Inflammatory macrophage treated with lipopolysaccharide for 4 hours (primary cell): ENCODE data around the gene NOB1.
"Not testable (repeated sequence)": the region's sequence is repeated elsewhere in the genome, so short reads cannot be mapped to it uniquely, and the experiment has no call there.

ENCODE experiments used
- DNase-seq: peaks from one replicate; pipeline ENCODE4 v3.0.0-alpha.2; 2020

NOB1 gene

GRCh38 chr16:69757375-69757774 lies 2.6 kb upstream of the NOB1 start:
- not testable (repeated sequence) for DNase-seq

GRCh38 chr16:69756705-69757104 lies 2.0 kb upstream of the NOB1 start:
- DNase-seq = no peak

GRCh38 chr16:69754143-69754468 lies 620 bp downstream of the NOB1 start:
- no peak for DNase-seq

GRCh38 chr16:69748694-69749345 lies 5.9 kb downstream of the NOB1 start:
- DNase-seq = no peak

GRCh38 chr16:69747115-69747514 lies 7.6 kb downstream of the NOB1 start:
- no peak for DNase-seq

- DNase-seq = no peak
Measured at GRCh38 chr16:69745959-69746358, 8.8 kb downstream of the NOB1 start.

GRCh38 chr16:69745232-69745612 lies 9.5 kb downstream of the NOB1 start:
- no peak for DNase-seq

GRCh38 chr16:69744363-69745231 lies 10.1 kb downstream of the NOB1 start:
- no peak for DNase-seq

- no peak for DNase-seq
Measured at GRCh38 chr16:69741951-69742904, 12.5 kb downstream of the NOB1 start.

GRCh38 chr16:69741519-69741918 lies 13.2 kb downstream of the NOB1 start:
- peak; percentile 39 for DNase-seq

- DNase-seq = no peak
Measured at GRCh38 chr16:69732101-69732500, 22.6 kb downstream of the NOB1 start.

GRCh38 chr16:69731280-69731679 lies 23.4 kb downstream of the NOB1 start:
- not testable (repeated sequence) for DNase-seq

GRCh38 chr16:69729030-69729429 lies 25.7 kb downstream of the NOB1 start:
- DNase-seq = not testable (repeated sequence)

GRCh38 chr16:69727916-69728270 lies 26.8 kb downstream of the NOB1 start:
- no peak for DNase-seq

- peak; percentile 88 for DNase-seq
Measured at GRCh38 chr16:69726313-69727060, 28.2 kb downstream of the NOB1 start, which contains the start of gene NQO1. Gene NQO1 (minus strand): TSS chr16:69726560. CDS start chr16:69726439, 121 bp downstream.

- DNase-seq = no peak
Measured at GRCh38 chr16:69725480-69726312, 29.0 kb downstream of the NOB1 start.

- DNase-seq = peak; percentile 23
Measured at GRCh38 chr16:69724981-69725479, 29.7 kb downstream of the NOB1 start.

- no peak for DNase-seq
Measured at GRCh38 chr16:69724414-69724873, 30.3 kb downstream of the NOB1 start.

GRCh38 chr16:69721441-69721957 lies 33.2 kb downstream of the NOB1 start:
- DNase-seq = no peak

GRCh38 chr16:69720822-69721430 lies 33.8 kb downstream of the NOB1 start:
- no peak for DNase-seq
